KMS-11 (cell line): ENCODE data around the gene PIAS4.
"Not testable (repeated sequence)": the region's sequence is repeated elsewhere in the genome, so short reads cannot be mapped to it uniquely, and the experiment has no call there.

ENCODE experiments used
- H2AFZ ChIP-seq: fragments of 200-600 bp; sonication (generic); 2 replicates; pipeline ENCODE4 v1.6.1; 2016; ENCODE audit warnings: antibody characterized with exemption, mixed run types, low read depth
- H3K27ac ChIP-seq: fragments of 200-600 bp; sonication (generic); 2 replicates; pipeline ENCODE4 v1.6.1; 2016; ENCODE audit warnings: mild to moderate bottlenecking, mixed run types
- H3K27me3 ChIP-seq: fragments of 200-600 bp; sonication (generic); 2 replicates; pipeline ENCODE4 v1.6.1; 2017; ENCODE audit warnings: mild to moderate bottlenecking, low read depth, mixed run types, moderate library complexity; ENCODE audit not compliant: insufficient read depth
- H3K36me3 ChIP-seq: fragments of 200-600 bp; sonication (generic); 2 replicates; pipeline ENCODE4 v1.6.1; 2017; ENCODE audit warnings: mild to moderate bottlenecking, mixed run types; ENCODE audit not compliant: insufficient read depth
- H3K4me1 ChIP-seq: fragments of 200-600 bp; sonication (generic); 2 replicates; pipeline ENCODE4 v1.6.1; 2016; ENCODE audit warnings: mild to moderate bottlenecking, low read depth, mixed run types; ENCODE audit not compliant: poor library complexity, severe bottlenecking
- H3K4me2 ChIP-seq: fragments of 200-600 bp; sonication (generic); 2 replicates; pipeline ENCODE4 v1.7.0; 2016; ENCODE audit warnings: mild to moderate bottlenecking, mixed run types
- H3K4me3 ChIP-seq: fragments of 200-600 bp; sonication (generic); IDR thresholded peaks from 2 replicates; pipeline ENCODE4 v1.6.1; 2017; ENCODE audit warnings: low read depth, low read length, mixed read lengths; ENCODE audit not compliant: insufficient read depth
- H3K79me2 ChIP-seq: fragments of 200-600 bp; sonication (generic); 2 replicates; pipeline ENCODE4 v1.6.1; 2016; ENCODE audit warnings: low read depth, mixed run types; ENCODE audit not compliant: insufficient read depth
- H3K9ac ChIP-seq: fragments of 200-600 bp; sonication (generic); 2 replicates; pipeline ENCODE4 v1.6.1; 2016; ENCODE audit warnings: mild to moderate bottlenecking, mixed run types
- H4K20me1 ChIP-seq: fragments of 200-600 bp; sonication (generic); 2 replicates; pipeline ENCODE4 v1.6.1; 2016; ENCODE audit warnings: mild to moderate bottlenecking, mixed run types; ENCODE audit not compliant: insufficient read depth
- CTCF ChIP-seq: fragments of 200-600 bp; sonication (generic); conservative IDR thresholded peaks from 2 replicates; pipeline ENCODE4 v1.6.1; 2017; ENCODE audit warnings: low read depth, mild to moderate bottlenecking, antibody characterized with exemption, low read length, moderate library complexity, mixed read lengths

PIAS4 gene

GRCh38 chr19:3963458-3964255, 43.9 kb upstream of the PIAS4 start:
- Histone ChIP-seq H2AFZ (no peak overlapping the region), H3K4me3 (no peak overlapping the region), H3K27me3 (no peaks in the 10 kb centered on the region), H4K20me1 (no peaks in the 10 kb centered on the region), H3K4me1 (peaks cover 3% of the 10 kb centered on the region), H3K36me3 (no peaks in the 10 kb centered on the region), H3K79me2 (no peaks in the 10 kb centered on the region), H3K9ac (no peak overlapping the region), H3K27ac (no peak overlapping the region), H3K4me2 (no peak overlapping the region)
- TF ChIP-seq CTCF, result no peak

- Histone ChIP-seq H3K36me3 (no peaks in the 10 kb centered on the region), H4K20me1 (no peaks in the 10 kb centered on the region)
Measured at GRCh38 chr19:3964256-3965194, 43.0 kb upstream of the PIAS4 start.

GRCh38 chr19:3966051-3967017, 41.2 kb upstream of the PIAS4 start:
- Histone ChIP-seq H4K20me1 (no peaks in the 10 kb centered on the region), H3K27me3 (no peaks in the 10 kb centered on the region), H2AFZ (no peak overlapping the region), H3K9ac (no peak overlapping the region), H3K79me2 (peaks cover 4% of the 10 kb centered on the region; the same call in 1 of the 2 replicates), H3K36me3 (no peaks in the 10 kb centered on the region), H3K27ac (no peak overlapping the region), H3K4me3 (no peak overlapping the region), H3K4me2 (no peak overlapping the region), H3K4me1 (peaks cover 20% of the 10 kb centered on the region)
- no peak for TF ChIP-seq CTCF

More at GRCh38 chr19:3964256-3965194, 43.0 kb upstream of the PIAS4 start:
- TF ChIP-seq CTCF, result no peak
- H3K27ac ChIP-seq, result no peak overlapping the region
- no peak overlapping the region for H2AFZ ChIP-seq
- H3K27me3 ChIP-seq, result no peaks in the 10 kb centered on the region
- no peaks in the 10 kb centered on the region for H3K79me2 ChIP-seq
- peaks cover 12% of the 10 kb centered on the region for H3K4me1 ChIP-seq
- no peak overlapping the region for H3K4me2 ChIP-seq
- no peak overlapping the region for H3K4me3 ChIP-seq
- H3K9ac ChIP-seq, result no peak overlapping the region

GRCh38 chr19:3967983-3968382, 39.6 kb upstream of the PIAS4 start:
- not testable (repeated sequence) for H3K79me2 ChIP-seq, H3K27ac ChIP-seq, H3K4me2 ChIP-seq, H3K36me3 ChIP-seq, H4K20me1 ChIP-seq, H3K4me3 ChIP-seq, H3K9ac ChIP-seq, H3K27me3 ChIP-seq, H2AFZ ChIP-seq
- H3K4me1 ChIP-seq, result peaks cover 27% of the 10 kb centered on the region
